Loucy (cell line): Measurements from ENCODE around the gene DCLK2.

Source experiments
- H2AFZ ChIP-seq: fragments of 200-600 bp; sonication (generic); 2 replicates; pipeline ENCODE4 v1.6.0; 2016; ENCODE audit warnings: antibody characterized with exemption, mild to moderate bottlenecking, low read length, moderate library complexity
- H3F3A ChIP-seq: fragments of 200-600 bp; 2 replicates; pipeline ENCODE4 v1.6.0; 2016; ENCODE audit warnings: antibody characterized with exemption, low read depth, mild to moderate bottlenecking
- H3K27me3 ChIP-seq: fragments of 200-600 bp; sonication (generic); 2 replicates; pipeline ENCODE4 v1.6.1; 2014; ENCODE audit warnings: low read length, mild to moderate bottlenecking; ENCODE audit not compliant: insufficient read depth, poor library complexity, severe bottlenecking
- H3K36me3 ChIP-seq: fragments of 200-600 bp; sonication (generic); 2 replicates; pipeline ENCODE4 v1.6.1; 2016; ENCODE audit warnings: low read length; ENCODE audit not compliant: insufficient read depth
- H3K4me1 ChIP-seq: fragments of 200-600 bp; sonication (generic); 2 replicates; pipeline ENCODE4 v1.5.1; 2014; ENCODE audit warnings: low read length, mild to moderate bottlenecking; ENCODE audit not compliant: insufficient read depth, poor library complexity, severe bottlenecking
- H3K4me2 ChIP-seq: fragments of 200-600 bp; sonication (generic); 2 replicates; pipeline ENCODE4 v1.6.0; 2014; ENCODE audit warnings: antibody characterized with exemption, low read length, low read depth, mild to moderate bottlenecking; ENCODE audit not compliant: poor library complexity, severe bottlenecking
- H3K4me3 ChIP-seq: fragments of 200-600 bp; sonication (generic); 2 replicates; pipeline ENCODE4 v1.5.1; 2014; ENCODE audit warnings: low read length, mild to moderate bottlenecking, mixed read lengths; ENCODE audit not compliant: poor library complexity, severe bottlenecking
- H3K79me2 ChIP-seq: fragments of 200-600 bp; sonication (generic); 2 replicates; pipeline ENCODE4 v1.6.1; 2014; ENCODE audit warnings: low read length; ENCODE audit not compliant: insufficient read depth
- H3K9ac ChIP-seq: fragments of 200-600 bp; sonication (generic); 2 replicates; pipeline ENCODE4 v1.6.0; 2014; ENCODE audit warnings: mild to moderate bottlenecking, low read depth, low read length, moderate library complexity; ENCODE audit not compliant: poor library complexity, severe bottlenecking
- H3K9me2 ChIP-seq: fragments of 200-600 bp; sonication (generic); replicated peaks from 2 replicates; pipeline ENCODE4 v1.6.1; 2016; ENCODE audit warnings: low read depth, low read length, mixed read lengths
- H3K9me3 ChIP-seq: fragments of 200-600 bp; sonication (generic); 2 replicates; pipeline ENCODE4 v1.6.1; 2014; ENCODE audit warnings: mild to moderate bottlenecking, antibody characterized with exemption, low read length, low read depth; ENCODE audit not compliant: insufficient read depth
- H4K20me1 ChIP-seq: fragments of 200-600 bp; sonication (generic); 2 replicates; pipeline ENCODE4 v1.6.0; 2014; ENCODE audit warnings: antibody characterized with exemption, low read length, mild to moderate bottlenecking; ENCODE audit not compliant: insufficient read depth, poor library complexity, severe bottlenecking
- CTCF ChIP-seq: fragments of 200-600 bp; sonication (generic); conservative IDR thresholded peaks from 2 replicates; pipeline ENCODE4 v1.5.1; 2014; ENCODE audit warnings: mild to moderate bottlenecking, antibody characterized with exemption, low read length
- EZH2phosphoT487 ChIP-seq: fragments of 200-600 bp; IDR thresholded peaks from 2 replicates; pipeline ENCODE4 v1.6.1; 2018; ENCODE audit warnings: antibody characterized with exemption, mild to moderate bottlenecking, moderate library complexity, borderline replicate concordance

DCLK2 gene

GRCh38 chr4:150218447-150218846, 140.2 kb downstream of the DCLK2 start:
- no peak overlapping the region for H3K9ac ChIP-seq
- no peaks in the 10 kb centered on the region for H3K4me1 ChIP-seq
- no peaks in the 10 kb centered on the region for H3K9me3 ChIP-seq
- no peaks in the 10 kb centered on the region for H3K27me3 ChIP-seq
- H4K20me1 ChIP-seq: no peaks in the 10 kb centered on the region
- no peaks in the 10 kb centered on the region for H3F3A ChIP-seq
- no peak overlapping the region for H3K4me2 ChIP-seq
- no peaks in the 10 kb centered on the region for H3K36me3 ChIP-seq
- H2AFZ ChIP-seq: no peak overlapping the region
- H3K4me3 ChIP-seq: no peak overlapping the region
- TF ChIP-seq CTCF: no peak
- no peak for TF ChIP-seq EZH2phosphoT487
- H3K79me2 ChIP-seq: no peaks in the 10 kb centered on the region
- no peaks in the 10 kb centered on the region for H3K9me2 ChIP-seq

GRCh38 chr4:150219841-150220240, 141.6 kb downstream of the DCLK2 start:
- Histone ChIP-seq H3K79me2 (no peaks in the 10 kb centered on the region), H3K4me3 (no peak overlapping the region)

GRCh38 chr4:150224896-150225591, 146.8 kb downstream of the DCLK2 start:
- Histone ChIP-seq H3K9ac (no peak overlapping the region), H3K4me2 (no peak overlapping the region), H2AFZ (no peak overlapping the region), H3F3A (no peaks in the 10 kb centered on the region), H3K4me3 (no peak overlapping the region), H3K9me3 (no peaks in the 10 kb centered on the region), H3K9me2 (no peaks in the 10 kb centered on the region), H4K20me1 (no peaks in the 10 kb centered on the region), H3K27me3 (no peaks in the 10 kb centered on the region), H3K36me3 (no peaks in the 10 kb centered on the region), H3K4me1 (no peaks in the 10 kb centered on the region), H3K79me2 (no peaks in the 10 kb centered on the region)
- no peak for TF ChIP-seq CTCF
- no peak for TF ChIP-seq EZH2phosphoT487

More at GRCh38 chr4:150219841-150220240, 141.6 kb downstream of the DCLK2 start:
- H3K4me1 ChIP-seq: no peaks in the 10 kb centered on the region
- no peaks in the 10 kb centered on the region for H3K27me3 ChIP-seq
- H4K20me1 ChIP-seq: no peaks in the 10 kb centered on the region
- H3K9me2 ChIP-seq: no peaks in the 10 kb centered on the region
- TF ChIP-seq CTCF: no peak
- TF ChIP-seq EZH2phosphoT487: no peak
- no peaks in the 10 kb centered on the region for H3F3A ChIP-seq
- no peak overlapping the region for H3K4me2 ChIP-seq
- no peaks in the 10 kb centered on the region for H3K9me3 ChIP-seq
- H2AFZ ChIP-seq: no peak overlapping the region
- no peak overlapping the region for H3K9ac ChIP-seq
- H3K36me3 ChIP-seq: no peaks in the 10 kb centered on the region
